AG09319 (cell line): ENCODE data around the gene THAP5.
A peak's percentile ranks its signal among the peaks of the same experiment; 100 is the strongest.

ENCODE experiments used
- DNase-seq: peaks from one replicate; pipeline ENCODE4 v3.0.0-alpha.2; 2010; ENCODE audit warnings: low read depth; ENCODE audit errors: extremely low read depth
- TF ChIP-seq, protein P1 (sequence below): IDR thresholded peaks from 2 replicates; pipeline ENCODE4 v1.5.1; 2011; ENCODE audit warnings: low read depth, mild to moderate bottlenecking, inconsistent platforms, low read length, moderate library complexity

Gene THAP5

DNA sequence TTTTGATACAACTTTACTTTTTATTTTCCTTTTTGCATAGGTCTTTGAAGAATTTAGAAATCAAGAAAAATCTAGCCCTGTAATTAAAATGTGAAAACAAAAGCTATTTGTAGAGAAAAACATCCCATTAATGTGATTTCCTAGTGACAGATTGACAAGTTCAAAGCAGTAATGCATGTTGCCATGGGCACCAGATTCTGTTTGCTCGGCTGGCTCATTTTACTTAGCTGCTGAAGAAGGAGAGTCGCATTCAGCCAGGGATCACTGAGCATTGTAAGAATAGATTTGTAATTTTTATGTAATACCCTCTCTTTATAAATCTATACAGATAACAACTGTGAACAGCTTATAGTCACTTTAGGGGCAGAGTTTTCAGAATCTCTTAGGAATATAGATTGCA, 28.6 kb upstream of the THAP5 start:
- no peak for DNase-seq
- TF ChIP-seq, protein P1, sequence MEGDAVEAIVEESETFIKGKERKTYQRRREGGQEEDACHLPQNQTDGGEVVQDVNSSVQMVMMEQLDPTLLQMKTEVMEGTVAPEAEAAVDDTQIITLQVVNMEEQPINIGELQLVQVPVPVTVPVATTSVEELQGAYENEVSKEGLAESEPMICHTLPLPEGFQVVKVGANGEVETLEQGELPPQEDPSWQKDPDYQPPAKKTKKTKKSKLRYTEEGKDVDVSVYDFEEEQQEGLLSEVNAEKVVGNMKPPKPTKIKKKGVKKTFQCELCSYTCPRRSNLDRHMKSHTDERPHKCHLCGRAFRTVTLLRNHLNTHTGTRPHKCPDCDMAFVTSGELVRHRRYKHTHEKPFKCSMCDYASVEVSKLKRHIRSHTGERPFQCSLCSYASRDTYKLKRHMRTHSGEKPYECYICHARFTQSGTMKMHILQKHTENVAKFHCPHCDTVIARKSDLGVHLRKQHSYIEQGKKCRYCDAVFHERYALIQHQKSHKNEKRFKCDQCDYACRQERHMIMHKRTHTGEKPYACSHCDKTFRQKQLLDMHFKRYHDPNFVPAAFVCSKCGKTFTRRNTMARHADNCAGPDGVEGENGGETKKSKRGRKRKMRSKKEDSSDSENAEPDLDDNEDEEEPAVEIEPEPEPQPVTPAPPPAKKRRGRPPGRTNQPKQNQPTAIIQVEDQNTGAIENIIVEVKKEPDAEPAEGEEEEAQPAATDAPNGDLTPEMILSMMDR, result no peak

DNA sequence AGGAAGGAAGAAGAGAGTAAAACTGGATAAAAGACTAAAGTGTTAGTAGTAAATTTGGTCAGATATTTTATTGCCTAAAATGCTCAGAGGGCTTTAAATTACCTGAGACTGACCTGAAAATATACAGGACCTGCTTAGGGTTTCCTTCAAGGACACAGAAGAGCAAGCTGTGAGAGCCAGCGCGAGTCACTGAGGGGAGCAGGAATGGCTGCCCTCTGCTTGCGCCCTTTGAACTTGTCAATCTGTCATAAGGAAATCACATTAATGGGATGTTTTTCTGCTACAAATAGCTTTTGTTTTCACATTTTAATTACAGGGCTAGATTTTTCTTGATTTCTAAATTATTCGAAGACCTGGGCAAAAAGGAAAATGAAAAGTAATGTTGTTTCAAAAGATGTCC, 27.1 kb upstream of the THAP5 start:
- TF ChIP-seq, protein P1, result no peak
- no peak for DNase-seq

DNA sequence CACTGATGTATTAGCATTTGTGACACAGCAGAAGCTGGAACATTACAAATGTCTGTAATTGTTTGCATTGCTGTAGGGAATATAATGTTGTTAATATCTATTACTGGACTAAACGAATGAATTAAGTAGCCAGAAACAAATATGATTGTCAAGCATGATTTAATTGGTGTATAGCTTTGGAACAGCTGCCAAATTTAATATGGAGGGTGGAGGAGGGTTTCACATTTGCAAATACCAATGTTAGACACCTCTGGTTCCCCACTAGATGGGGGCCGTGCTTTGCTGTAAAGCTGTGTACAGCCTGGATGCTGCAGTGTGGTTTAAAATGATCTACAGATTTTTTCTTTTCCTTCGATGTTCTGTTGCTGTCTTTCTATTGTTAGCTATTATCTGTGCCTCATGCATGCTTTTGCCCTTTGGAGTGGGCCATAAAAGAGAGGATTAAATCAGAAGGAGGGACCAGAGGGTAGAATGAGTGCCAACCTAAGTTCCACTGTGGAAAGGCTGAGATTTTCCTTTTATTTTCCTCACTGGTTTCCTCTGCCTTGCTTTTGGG, 23.2 kb upstream of the THAP5 start:
- DNase-seq, result no peak

DNA sequence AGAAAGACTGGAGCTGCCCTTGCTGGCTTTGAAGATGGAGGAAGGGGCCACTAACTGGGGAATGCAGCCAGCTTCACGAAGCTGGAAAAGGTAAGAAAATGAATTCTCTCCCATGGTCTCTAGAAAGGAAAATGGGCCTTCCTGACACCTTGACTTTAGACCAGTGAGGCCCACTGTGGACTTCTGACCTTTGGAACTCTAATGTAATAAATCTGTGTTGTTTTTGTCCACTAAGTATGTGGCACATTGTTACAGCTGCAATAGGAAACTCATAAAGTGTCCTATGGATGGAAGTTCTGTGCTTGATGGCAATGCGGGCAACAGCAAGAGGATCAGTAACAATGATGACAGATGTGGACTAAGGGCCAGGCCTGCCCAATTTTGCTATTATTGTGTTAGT, 21.1 kb upstream of the THAP5 start:
- TF ChIP-seq, protein P1, result no peak
- no peak for DNase-seq

More for the DNA sequence above, 23.2 kb upstream of the THAP5 start:
- TF ChIP-seq, protein P1, result peak; percentile 14

DNA sequence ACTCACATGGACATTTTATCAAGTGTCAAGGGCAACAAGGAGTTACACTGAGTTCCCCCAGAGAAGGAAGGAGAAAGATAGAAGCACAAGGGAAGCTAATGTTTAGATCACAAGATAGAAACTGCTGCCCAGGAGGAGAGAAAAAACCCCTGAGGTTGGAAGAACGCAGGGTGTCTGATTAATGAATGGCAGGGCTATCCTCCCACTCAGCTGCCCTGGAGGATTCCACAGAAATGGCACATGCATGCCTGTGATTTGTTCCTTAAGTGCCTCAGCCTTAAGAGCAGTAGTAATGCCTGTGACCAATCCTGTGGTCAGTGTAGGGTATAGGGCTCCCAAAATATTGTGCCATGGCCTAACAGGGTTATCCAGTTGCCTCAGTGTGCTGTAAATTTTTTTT, 20.4 kb upstream of the THAP5 start:
- TF ChIP-seq, protein P1, result no peak
- no peak for DNase-seq

DNA sequence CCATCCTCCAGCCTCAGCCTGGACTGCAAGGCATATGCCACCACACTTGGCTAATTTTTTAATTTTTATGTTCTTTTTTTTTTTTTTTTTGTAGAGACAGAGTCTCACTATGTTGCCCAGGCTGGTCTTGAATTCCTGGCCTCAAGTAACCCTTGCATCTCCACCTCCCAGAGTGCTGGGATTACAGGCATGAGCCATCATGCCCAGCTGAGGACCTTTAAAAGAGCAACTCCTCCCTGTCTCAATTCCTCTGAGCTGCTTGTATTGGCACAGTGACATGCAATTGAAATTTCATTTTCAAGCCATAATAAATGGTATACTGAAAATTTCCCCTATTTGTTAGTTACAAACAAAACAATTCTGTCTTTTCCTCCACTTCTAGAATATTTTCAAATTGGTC, 19.7 kb upstream of the THAP5 start:
- TF ChIP-seq, protein P1, result no peak
- no peak for DNase-seq

DNA sequence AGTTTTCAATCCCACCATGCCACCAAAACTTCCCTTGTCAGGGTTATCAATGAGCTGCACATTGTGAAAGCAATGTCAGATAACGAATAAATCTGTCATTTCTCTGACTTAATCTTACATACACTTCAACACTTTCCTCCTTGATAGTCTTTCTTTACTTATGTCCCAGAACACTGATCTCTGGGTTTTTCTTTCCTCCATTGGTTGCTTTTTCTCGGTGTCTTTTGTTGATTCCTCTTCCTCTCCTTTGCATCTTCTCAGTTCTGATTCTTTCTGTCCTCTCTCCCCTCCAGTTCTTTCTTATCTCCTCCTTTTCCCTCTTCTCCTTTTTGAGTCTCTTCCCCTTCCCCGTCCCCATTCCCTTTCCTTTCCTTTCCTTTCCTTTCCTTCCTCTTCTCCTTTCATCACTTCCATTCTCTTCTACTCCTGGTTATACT, 16.8 kb upstream of the THAP5 start:
- no peak for DNase-seq
- TF ChIP-seq, protein P1, result no peak
